GM23338 (cell line): ENCODE measurements around the gene GALNT13. TPM values are rescaled to one million over a fixed set of nuclear protein-coding genes. Genes with fewer than 3 reads are reported as not detected.

Experiments
- ATAC-seq: fragments of 200-7000 bp; cut with Tn5 transposase; 3 replicates; pipeline ENCODE4 v1.9.1; 2020
- DNase-seq: peaks from one replicate; pipeline ENCODE4 v3.0.0-alpha.2; 2015; ENCODE audit warnings: low spot score
- H2AFZ ChIP-seq: fragments of 200-600 bp; sonication (generic); 2 replicates; pipeline ENCODE4 v1.8.0; 2016; ENCODE audit warnings: antibody characterized with exemption, mild to moderate bottlenecking, moderate library complexity
- H3F3A ChIP-seq: fragments of 200-600 bp; sonication (generic); replicated peaks from 2 replicates; pipeline ENCODE4 v1.8.0; 2017; ENCODE audit warnings: antibody characterized with exemption, mixed run types, low read depth
- H3K27ac ChIP-seq: fragments of 200-600 bp; sonication (generic); 2 replicates; pipeline ENCODE4 v1.6.1; 2016; ENCODE audit warnings: low read depth
- H3K27me3 ChIP-seq: fragments of 200-600 bp; sonication (generic); 2 replicates; pipeline ENCODE4 v1.8.0; 2016; ENCODE audit warnings: mild to moderate bottlenecking, mixed run types, moderate library complexity; ENCODE audit not compliant: insufficient read depth
- H3K36me3 ChIP-seq: fragments of 200-600 bp; sonication (generic); 2 replicates; pipeline ENCODE4 v1.8.0; 2016; ENCODE audit warnings: mild to moderate bottlenecking; ENCODE audit not compliant: insufficient read depth
- H3K4me1 ChIP-seq: fragments of 200-600 bp; sonication (generic); 2 replicates; pipeline ENCODE4 v1.8.0; 2016; ENCODE audit warnings: mild to moderate bottlenecking, moderate library complexity; ENCODE audit not compliant: insufficient read depth
- H3K4me2 ChIP-seq: fragments of 200-600 bp; sonication (generic); 2 replicates; pipeline ENCODE4 v1.7.1; 2017; ENCODE audit warnings: mixed run types
- H3K4me3 ChIP-seq: fragments of 200-600 bp; sonication (generic); 2 replicates; pipeline ENCODE4 v1.6.1; 2016; ENCODE audit warnings: mixed run types
- H3K79me2 ChIP-seq: fragments of 200-600 bp; sonication (generic); replicated peaks from 2 replicates; pipeline ENCODE4 v1.8.0; 2017; ENCODE audit warnings: mild to moderate bottlenecking; ENCODE audit not compliant: insufficient read depth
- H3K9me2 ChIP-seq: fragments of 200-600 bp; sonication (generic); 2 replicates; pipeline ENCODE4 v1.8.0; 2017; ENCODE audit not compliant: insufficient read depth
- H4K20me1 ChIP-seq: fragments of 200-600 bp; sonication (generic); replicated peaks from 2 replicates; pipeline ENCODE4 v1.8.0; 2017; ENCODE audit warnings: mild to moderate bottlenecking; ENCODE audit not compliant: insufficient read depth
- H3K27ac Mint-ChIP-seq: 2 replicates; pipeline ENCODE4 v1.8.0; 2020; ENCODE audit warnings: inconsistent platforms, mild to moderate bottlenecking, moderate library complexity, mixed read lengths
- H3K27me3 Mint-ChIP-seq: 3 replicates; pipeline ENCODE4 v1.8.0; 2022; ENCODE audit warnings: low read depth, mild to moderate bottlenecking, moderate library complexity, mixed read lengths, inconsistent platforms; ENCODE audit not compliant: insufficient read depth, poor library complexity
- H3K36me3 Mint-ChIP-seq: 3 replicates; pipeline ENCODE4 v1.8.0; 2021; ENCODE audit warnings: low read depth, mild to moderate bottlenecking, inconsistent platforms, moderate library complexity, mixed read lengths
- H3K4me1 Mint-ChIP-seq: 3 replicates; pipeline ENCODE4 v1.8.0; 2020; ENCODE audit warnings: mild to moderate bottlenecking, inconsistent platforms, mixed read lengths
- H3K4me3 Mint-ChIP-seq: 3 replicates; pipeline ENCODE4 v1.8.0; 2021; ENCODE audit warnings: moderate library complexity, mild to moderate bottlenecking, inconsistent platforms, mixed read lengths
- H3K9me3 Mint-ChIP-seq: 3 replicates; pipeline ENCODE4 v1.8.0; 2020; ENCODE audit warnings: moderate library complexity, mild to moderate bottlenecking, inconsistent platforms, mixed read lengths
- CREB1 ChIP-seq: fragments of 250-450 bp; sonication (Bioruptor Pico); IDR thresholded peaks from 2 replicates; pipeline ENCODE4 v1.5.0; 2020; ENCODE audit warnings: low read depth, mild to moderate bottlenecking, moderate library complexity
- NANOG ChIP-seq: IDR thresholded peaks from 2 replicates; pipeline ENCODE4 v1.6.1; 2016; ENCODE audit warnings: antibody characterized with exemption, borderline replicate concordance
- ZNF114 ChIP-seq: fragments of 250-450 bp; sonication (Bioruptor Pico); IDR thresholded peaks from 2 replicates; pipeline ENCODE4 v1.5.0; 2020; ENCODE audit warnings: mild to moderate bottlenecking, moderate library complexity
- ZNF331 ChIP-seq: fragments of 250-450 bp; sonication (Bioruptor Pico); IDR thresholded peaks from 2 replicates; pipeline ENCODE4 v1.5.0; 2020; ENCODE audit warnings: low read depth, mild to moderate bottlenecking, moderate library complexity
- polyA plus RNA-seq: library from polyadenylated mRNA; unstranded; fragments of >200 nt; fragmentation: Nextera tagmentation; extraction: Ambion mirVana; gene quantifications from 2 replicates; pipeline ENCODE4 v1.2.1, GENCODE V29; 2016
- total RNA-seq: library from RNA; depleted of rRNA; stranded (reverse); fragments of >200 nt; shearing (Covaris generic); gene quantifications from 2 replicates; pipeline ENCODE4 v1.2.3, GENCODE V29; 2014
- TF ChIP-seq, protein P1 (sequence below): fragments of 250-450 bp; sonication (Bioruptor Pico); IDR thresholded peaks from 2 replicates; pipeline ENCODE4 v1.5.0; 2020; ENCODE audit warnings: mild to moderate bottlenecking, moderate library complexity
- TF ChIP-seq, protein P2 (sequence below): IDR thresholded peaks from one replicate; pipeline ENCODE4 v1.6.1; 2018; ENCODE audit warnings: antibody characterized with exemption; ENCODE audit not compliant: unreplicated experiment
- TF ChIP-seq, protein P3 (sequence below): IDR thresholded peaks from 2 replicates; pipeline ENCODE4 v1.6.1; 2016; ENCODE audit warnings: antibody characterized with exemption
- TF ChIP-seq, protein P4 (sequence below), 2 experiments: fragments of 200-600 bp in 1 of 2; sonication (generic) in 1 of 2; conservative IDR thresholded peaks; 2 replicates each; pipeline versions ENCODE4 v1.5.1 to v1.6.1; 2016 to 2017; ENCODE audit warnings: antibody characterized with exemption in 2 of 2, low read depth in 2 of 2, mild to moderate bottlenecking in 2 of 2, moderate library complexity in 1 of 2

The GALNT13 gene
- total and polyA plus RNA-seq, 2 experiments from 2014 or later, result 3.5 to 5.2 TPM

DNA sequence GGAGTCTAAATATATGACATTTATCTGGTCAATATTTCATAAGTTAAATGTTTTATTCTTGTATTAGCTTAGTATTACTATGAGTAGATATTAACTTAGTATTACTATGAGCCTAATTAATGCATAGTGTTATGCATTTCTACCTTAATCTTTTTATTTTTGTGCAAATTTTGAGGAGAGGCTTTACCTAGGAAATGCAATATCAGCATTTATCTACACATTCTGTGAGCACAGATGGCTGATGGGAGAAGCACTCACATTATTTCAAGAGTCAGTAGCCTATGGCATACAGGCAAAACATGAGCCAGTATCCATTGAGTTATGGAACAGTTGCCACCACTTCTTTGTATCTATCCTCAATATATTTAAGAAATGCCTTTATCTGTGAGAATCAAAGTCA lies 422.1 kb downstream of the GALNT13 start:
- 0 out of 2 replicates have a peak, but pooled peaks cover 9% of the 10 kb centered on the region for H3K9me2 ChIP-seq
- H3K4me3 ChIP-seq, result no peak overlapping the region
- DNase-seq (no peak), ATAC-seq (no peak)
- TF ChIP-seq NANOG, result no peak
- H3K4me2 ChIP-seq, result no peak overlapping the region
- H3K36me3 ChIP-seq, result no peaks in the 10 kb centered on the region
- H2AFZ ChIP-seq, result no peak overlapping the region
- no peaks in the 10 kb centered on the region for H3F3A ChIP-seq
- Mint-ChIP-seq H3K27me3 (no peaks in the 10 kb centered on the region), H3K4me1 (no peaks in the 10 kb centered on the region), H3K4me3 (no peak overlapping the region), H3K36me3 (peaks cover 13% of the 10 kb centered on the region; the same call in 2 of the 3 replicates), H3K27ac (no peak overlapping the region), H3K9me3 (peaks cover 18% of the 10 kb centered on the region)
- H3K27me3 ChIP-seq, result no peaks in the 10 kb centered on the region
- no peaks in the 10 kb centered on the region for H4K20me1 ChIP-seq
- H3K27ac ChIP-seq, result no peak overlapping the region
- H3K4me1 ChIP-seq, result no peaks in the 10 kb centered on the region
- H3K79me2 ChIP-seq, result no peaks in the 10 kb centered on the region

DNA sequence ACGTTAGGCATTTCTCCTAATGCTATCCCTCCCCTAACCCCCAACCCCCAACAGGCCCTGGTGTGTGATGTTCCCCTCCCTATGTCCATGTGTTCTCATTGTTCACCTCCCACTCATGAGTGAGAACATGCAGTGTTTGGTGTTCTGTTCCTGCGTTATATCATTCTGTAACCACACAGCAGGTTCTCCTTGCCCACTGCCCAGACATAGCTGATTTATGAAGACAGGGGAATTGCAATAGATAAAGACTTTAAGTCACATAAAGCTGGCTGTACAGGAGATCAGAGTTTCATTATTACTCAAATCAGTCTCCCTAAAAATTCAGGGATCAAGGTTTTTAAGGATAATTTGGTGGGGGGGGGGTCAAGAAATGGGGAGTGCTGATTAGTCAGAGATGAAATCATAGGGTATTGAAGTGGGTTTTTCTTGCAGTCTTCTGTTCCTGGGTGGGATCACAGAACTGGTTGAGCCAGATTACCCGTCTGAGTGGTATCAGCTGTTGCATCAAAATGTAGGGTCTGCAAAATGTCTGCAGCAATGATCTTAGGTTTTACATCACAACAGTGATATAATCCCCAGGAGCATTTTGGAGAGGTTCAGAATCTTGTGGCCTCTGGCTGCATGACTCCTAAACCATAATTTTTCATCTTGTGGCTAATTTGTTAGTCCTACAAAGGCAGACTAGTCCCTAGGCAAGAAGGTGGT lies 434.7 kb downstream of the GALNT13 start:
- no peaks in the 10 kb centered on the region for H3K27me3 ChIP-seq
- H3K4me2 ChIP-seq, result no peak overlapping the region
- H3K79me2 ChIP-seq, result no peaks in the 10 kb centered on the region
- no peaks in the 10 kb centered on the region for H3K4me1 ChIP-seq
- no peak overlapping the region for H3K4me3 Mint-ChIP-seq
- H3K4me3 ChIP-seq, result no peak overlapping the region
- no peaks in the 10 kb centered on the region for H3K9me3 Mint-ChIP-seq
- H4K20me1 ChIP-seq, result no peaks in the 10 kb centered on the region
- H2AFZ ChIP-seq, result no peak overlapping the region
- H3K9me2 ChIP-seq, result peaks cover 5% of the 10 kb centered on the region; the same call in 1 of the 2 replicates
- H3F3A ChIP-seq, result no peaks in the 10 kb centered on the region
- no peaks in the 10 kb centered on the region; the same call in 2 of the 3 replicates for H3K36me3 Mint-ChIP-seq
- peaks cover 7% of the 10 kb centered on the region; the same call in 2 of the 3 replicates for H3K4me1 Mint-ChIP-seq
- peak overlapping the region; percentile 49; the same call in 1 of the 2 replicates for H3K27ac Mint-ChIP-seq
- H3K36me3 ChIP-seq, result no peaks in the 10 kb centered on the region
- DNase-seq (no peak), ATAC-seq (no peak)
- H3K27me3 Mint-ChIP-seq, result no peaks in the 10 kb centered on the region
- H3K27ac ChIP-seq, result no peak overlapping the region
- TF ChIP-seq, protein P1, sequence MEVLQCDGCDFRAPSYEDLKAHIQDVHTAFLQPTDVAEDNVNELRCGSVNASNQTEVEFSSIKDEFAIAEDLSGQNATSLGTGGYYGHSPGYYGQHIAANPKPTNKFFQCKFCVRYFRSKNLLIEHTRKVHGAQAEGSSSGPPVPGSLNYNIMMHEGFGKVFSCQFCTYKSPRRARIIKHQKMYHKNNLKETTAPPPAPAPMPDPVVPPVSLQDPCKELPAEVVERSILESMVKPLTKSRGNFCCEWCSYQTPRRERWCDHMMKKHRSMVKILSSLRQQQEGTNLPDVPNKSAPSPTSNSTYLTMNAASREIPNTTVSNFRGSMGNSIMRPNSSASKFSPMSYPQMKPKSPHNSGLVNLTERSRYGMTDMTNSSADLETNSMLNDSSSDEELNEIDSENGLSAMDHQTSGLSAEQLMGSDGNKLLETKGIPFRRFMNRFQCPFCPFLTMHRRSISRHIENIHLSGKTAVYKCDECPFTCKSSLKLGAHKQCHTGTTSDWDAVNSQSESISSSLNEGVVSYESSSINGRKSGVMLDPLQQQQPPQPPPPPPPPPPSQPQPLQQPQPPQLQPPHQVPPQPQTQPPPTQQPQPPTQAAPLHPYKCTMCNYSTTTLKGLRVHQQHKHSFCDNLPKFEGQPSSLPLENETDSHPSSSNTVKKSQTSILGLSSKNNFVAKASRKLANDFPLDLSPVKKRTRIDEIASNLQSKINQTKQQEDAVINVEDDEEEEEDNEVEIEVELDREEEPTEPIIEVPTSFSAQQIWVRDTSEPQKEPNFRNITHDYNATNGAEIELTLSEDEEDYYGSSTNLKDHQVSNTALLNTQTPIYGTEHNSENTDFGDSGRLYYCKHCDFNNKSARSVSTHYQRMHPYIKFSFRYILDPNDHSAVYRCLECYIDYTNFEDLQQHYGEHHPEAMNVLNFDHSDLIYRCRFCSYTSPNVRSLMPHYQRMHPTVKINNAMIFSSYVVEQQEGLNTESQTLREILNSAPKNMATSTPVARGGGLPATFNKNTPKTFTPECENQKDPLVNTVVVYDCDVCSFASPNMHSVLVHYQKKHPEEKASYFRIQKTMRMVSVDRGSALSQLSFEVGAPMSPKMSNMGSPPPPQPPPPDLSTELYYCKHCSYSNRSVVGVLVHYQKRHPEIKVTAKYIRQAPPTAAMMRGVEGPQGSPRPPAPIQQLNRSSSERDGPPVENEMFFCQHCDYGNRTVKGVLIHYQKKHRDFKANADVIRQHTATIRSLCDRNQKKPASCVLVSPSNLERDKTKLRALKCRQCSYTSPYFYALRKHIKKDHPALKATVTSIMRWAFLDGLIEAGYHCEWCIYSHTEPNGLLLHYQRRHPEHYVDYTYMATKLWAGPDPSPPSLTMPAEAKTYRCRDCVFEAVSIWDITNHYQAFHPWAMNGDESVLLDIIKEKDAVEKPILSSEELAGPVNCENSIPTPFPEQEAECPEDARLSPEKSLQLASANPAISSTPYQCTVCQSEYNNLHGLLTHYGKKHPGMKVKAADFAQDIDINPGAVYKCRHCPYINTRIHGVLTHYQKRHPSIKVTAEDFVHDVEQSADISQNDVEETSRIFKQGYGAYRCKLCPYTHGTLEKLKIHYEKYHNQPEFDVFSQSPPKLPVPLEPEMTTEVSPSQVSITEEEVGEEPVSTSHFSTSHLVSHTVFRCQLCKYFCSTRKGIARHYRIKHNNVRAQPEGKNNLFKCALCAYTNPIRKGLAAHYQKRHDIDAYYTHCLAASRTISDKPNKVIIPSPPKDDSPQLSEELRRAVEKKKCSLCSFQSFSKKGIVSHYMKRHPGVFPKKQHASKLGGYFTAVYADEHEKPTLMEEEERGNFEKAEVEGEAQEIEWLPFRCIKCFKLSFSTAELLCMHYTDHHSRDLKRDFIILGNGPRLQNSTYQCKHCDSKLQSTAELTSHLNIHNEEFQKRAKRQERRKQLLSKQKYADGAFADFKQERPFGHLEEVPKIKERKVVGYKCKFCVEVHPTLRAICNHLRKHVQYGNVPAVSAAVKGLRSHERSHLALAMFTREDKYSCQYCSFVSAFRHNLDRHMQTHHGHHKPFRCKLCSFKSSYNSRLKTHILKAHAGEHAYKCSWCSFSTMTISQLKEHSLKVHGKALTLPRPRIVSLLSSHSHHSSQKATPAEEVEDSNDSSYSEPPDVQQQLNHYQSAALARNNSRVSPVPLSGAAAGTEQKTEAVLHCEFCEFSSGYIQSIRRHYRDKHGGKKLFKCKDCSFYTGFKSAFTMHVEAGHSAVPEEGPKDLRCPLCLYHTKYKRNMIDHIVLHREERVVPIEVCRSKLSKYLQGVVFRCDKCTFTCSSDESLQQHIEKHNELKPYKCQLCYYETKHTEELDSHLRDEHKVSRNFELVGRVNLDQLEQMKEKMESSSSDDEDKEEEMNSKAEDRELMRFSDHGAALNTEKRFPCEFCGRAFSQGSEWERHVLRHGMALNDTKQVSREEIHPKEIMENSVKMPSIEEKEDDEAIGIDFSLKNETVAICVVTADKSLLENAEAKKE (CRISPR knock-in tag), result no peak
- TF ChIP-seq, protein P2, sequence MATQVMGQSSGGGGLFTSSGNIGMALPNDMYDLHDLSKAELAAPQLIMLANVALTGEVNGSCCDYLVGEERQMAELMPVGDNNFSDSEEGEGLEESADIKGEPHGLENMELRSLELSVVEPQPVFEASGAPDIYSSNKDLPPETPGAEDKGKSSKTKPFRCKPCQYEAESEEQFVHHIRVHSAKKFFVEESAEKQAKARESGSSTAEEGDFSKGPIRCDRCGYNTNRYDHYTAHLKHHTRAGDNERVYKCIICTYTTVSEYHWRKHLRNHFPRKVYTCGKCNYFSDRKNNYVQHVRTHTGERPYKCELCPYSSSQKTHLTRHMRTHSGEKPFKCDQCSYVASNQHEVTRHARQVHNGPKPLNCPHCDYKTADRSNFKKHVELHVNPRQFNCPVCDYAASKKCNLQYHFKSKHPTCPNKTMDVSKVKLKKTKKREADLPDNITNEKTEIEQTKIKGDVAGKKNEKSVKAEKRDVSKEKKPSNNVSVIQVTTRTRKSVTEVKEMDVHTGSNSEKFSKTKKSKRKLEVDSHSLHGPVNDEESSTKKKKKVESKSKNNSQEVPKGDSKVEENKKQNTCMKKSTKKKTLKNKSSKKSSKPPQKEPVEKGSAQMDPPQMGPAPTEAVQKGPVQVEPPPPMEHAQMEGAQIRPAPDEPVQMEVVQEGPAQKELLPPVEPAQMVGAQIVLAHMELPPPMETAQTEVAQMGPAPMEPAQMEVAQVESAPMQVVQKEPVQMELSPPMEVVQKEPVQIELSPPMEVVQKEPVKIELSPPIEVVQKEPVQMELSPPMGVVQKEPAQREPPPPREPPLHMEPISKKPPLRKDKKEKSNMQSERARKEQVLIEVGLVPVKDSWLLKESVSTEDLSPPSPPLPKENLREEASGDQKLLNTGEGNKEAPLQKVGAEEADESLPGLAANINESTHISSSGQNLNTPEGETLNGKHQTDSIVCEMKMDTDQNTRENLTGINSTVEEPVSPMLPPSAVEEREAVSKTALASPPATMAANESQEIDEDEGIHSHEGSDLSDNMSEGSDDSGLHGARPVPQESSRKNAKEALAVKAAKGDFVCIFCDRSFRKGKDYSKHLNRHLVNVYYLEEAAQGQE, result no peak
- TF ChIP-seq, protein P3, sequence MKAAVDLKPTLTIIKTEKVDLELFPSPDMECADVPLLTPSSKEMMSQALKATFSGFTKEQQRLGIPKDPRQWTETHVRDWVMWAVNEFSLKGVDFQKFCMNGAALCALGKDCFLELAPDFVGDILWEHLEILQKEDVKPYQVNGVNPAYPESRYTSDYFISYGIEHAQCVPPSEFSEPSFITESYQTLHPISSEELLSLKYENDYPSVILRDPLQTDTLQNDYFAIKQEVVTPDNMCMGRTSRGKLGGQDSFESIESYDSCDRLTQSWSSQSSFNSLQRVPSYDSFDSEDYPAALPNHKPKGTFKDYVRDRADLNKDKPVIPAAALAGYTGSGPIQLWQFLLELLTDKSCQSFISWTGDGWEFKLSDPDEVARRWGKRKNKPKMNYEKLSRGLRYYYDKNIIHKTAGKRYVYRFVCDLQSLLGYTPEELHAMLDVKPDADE, result no peak
- TF ChIP-seq, protein P4, sequence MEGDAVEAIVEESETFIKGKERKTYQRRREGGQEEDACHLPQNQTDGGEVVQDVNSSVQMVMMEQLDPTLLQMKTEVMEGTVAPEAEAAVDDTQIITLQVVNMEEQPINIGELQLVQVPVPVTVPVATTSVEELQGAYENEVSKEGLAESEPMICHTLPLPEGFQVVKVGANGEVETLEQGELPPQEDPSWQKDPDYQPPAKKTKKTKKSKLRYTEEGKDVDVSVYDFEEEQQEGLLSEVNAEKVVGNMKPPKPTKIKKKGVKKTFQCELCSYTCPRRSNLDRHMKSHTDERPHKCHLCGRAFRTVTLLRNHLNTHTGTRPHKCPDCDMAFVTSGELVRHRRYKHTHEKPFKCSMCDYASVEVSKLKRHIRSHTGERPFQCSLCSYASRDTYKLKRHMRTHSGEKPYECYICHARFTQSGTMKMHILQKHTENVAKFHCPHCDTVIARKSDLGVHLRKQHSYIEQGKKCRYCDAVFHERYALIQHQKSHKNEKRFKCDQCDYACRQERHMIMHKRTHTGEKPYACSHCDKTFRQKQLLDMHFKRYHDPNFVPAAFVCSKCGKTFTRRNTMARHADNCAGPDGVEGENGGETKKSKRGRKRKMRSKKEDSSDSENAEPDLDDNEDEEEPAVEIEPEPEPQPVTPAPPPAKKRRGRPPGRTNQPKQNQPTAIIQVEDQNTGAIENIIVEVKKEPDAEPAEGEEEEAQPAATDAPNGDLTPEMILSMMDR (conservative IDR thresholded peaks at IDR 0.05; ENCODE audit: low read depth in 2 of 2), result no peak
- TF ChIP-seq ZNF114 (CRISPR knock-in tag) (no peak), CREB1 (no peak), NANOG (no peak), ZNF331 (CRISPR knock-in tag) (no peak)
